Skin of body (tissue), 2 donors: ENCODE measurements around the gene CHD9NB. TPM values are rescaled to one million over a fixed set of nuclear protein-coding genes. Genes with fewer than 3 reads are reported as not detected.
"Not testable (repeated sequence)": the region's sequence is repeated elsewhere in the genome, so short reads cannot be mapped to it uniquely, and the experiment has no call there.

Experiments
- DNase-seq: peaks from one replicate; lab custom pipeline; 2025; lab: John Stamatoyannopoulos, UW
- total RNA-seq: library from RNA; depleted of rRNA; stranded (reverse); fragments of >200 nt; gene quantifications from one replicate; pipeline ENCODE4 v1.2.3, GENCODE V29; 2014

Gene CHD9NB
- total RNA-seq, 1 donor from 2014 or later: 3.6 TPM

DNA sequence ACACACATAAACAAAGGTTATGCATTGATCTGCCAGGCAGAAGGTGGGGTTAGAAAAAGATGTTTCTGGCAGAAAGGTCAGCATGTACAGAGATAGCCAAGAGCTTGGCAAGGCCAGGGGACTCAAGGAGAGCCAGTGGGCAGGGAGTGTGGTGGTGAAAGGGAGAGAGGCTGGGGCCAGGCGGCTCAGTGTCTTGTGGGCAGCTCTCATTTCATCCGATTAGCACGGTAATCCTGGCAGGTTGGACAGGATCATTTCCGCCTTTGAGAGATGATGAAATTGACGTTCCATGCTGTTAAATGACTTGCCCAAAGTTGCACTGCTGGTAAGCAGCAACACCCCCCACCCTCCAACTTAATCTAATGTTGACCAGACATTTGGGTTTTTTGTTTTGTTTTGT, 5.7 kb upstream of the CHD9NB start:
- no peak for DNase-seq

DNA sequence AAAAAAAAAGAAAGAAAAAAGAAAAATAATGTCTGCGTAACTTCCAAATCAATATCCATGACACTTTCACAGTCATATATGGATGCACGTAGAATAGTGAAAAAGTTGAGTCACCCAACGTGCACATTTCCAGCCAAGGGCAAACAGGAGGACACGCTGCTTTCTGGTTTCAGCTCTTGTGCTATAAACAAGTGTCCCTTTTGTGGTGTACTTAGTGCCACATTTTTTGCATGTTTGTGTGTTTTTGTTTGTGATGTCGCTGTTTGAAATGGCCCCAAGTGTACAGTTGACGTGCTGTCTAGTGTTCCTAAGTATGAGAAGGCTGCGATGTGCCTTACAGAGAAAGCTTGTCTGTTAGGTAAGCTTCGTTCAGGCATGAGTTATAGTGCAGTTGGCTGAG, 5.0 kb upstream of the CHD9NB start:
- no peak for DNase-seq

DNA sequence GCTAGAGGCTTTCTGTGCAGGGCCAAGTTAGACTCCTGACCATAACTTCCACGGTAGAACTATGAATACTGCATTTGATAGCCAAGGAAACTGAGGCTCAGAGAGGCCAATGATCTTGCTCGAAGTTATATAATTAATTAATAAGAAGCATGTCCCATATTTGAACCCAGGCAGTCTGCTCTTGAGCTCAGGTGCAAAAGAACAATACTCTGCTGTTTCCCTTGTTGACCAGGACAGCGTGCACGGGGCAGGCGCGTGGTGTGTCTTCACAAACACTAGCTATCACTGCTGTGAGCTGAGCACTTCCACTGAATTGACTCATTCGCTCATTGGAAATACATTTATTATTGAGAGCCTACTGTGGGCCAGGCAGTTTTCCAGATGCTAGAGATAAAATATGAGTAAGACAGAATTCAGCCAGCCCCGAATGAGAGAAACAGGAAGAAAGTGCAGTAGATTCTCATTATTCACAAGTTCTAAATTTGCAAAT, 3.7 kb upstream of the CHD9NB start:
- no peak for DNase-seq

DNA sequence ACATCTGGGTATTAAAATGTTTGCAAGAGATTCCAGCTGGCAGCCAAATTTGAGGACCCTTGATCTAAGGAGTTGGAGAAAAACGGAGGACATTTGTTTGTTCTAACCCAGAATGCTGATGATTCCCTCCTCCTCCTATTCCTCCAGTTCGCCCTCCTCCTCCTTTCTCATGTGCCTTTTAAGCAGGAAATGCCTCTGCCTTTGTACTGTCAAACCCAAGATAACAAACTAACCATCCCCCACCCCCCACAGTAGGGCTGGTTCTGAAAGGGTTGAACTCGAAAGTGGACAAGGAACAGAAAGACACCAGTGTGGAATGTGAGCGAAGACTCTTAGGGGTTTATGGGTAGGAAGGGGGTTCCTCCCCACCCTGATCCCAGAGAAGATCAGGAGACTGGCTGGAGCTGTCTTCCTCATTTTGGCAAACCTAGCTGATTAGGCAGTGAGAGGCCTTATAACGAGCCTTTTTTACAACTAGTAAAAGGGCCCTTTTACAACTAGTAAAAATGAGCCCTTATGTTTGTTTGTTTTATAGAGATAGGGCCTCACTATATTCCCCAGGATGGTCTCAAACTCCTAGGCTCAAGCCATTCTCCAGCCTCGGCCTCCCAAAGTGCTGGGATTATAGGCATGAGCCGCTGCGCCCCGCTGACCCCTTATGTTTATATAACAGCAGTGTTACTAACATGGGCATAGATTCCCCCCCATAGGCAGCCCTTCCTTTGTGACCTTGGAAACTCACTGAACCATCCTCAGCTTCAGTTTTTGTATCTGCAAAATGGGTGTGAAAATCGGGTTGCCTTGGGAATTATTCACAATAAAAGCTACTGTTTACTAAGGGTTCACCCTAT, 3.1 kb upstream of the CHD9NB start:
- DNase-seq: peak; percentile 58

DNA sequence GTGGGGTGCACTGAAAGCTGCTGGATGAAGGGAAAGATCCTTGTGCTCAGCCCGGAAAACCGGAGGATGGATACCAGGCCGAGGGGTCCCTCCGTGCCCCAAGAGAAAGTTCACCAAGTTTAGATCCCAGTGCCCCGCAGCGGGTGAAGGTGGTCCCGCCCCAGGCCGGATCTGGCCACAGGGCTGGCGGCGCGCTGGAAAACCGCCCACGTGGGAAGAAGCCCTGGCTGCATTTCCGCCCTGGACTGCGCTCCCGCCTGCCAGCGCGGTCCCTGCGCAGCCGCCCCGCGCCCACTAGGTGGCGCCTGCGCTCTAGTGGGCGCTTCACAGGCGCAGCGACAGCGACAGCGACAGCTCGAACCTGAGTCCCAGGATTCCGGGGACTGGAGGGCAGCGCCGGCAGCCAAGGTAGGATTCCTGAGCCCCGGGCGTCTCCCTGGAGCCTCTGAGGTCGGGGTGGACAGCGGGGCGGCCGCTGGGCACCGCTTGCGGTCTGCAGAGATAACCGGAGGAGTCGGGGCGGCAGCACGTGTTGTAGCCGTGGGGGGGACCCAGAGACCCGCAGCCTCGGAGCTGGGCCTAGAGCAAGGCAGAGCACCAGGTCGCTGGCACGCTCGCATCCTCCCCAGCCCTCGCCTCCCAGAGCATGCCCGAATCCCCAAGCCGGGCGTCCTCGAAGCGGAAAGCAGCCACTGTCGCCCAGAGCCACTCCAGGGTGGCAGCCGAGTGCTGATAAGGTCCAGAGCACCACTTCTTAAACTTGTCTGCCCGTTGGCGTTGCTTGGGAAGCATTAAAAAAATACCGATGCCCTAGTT, 2.2 kb upstream of the CHD9NB start, which contains the start of gene CHD9:
CHD9 (plus strand) TSS at position 322 of the 816 bp plus-strand sequence. CDS start 101,099 bp downstream, outside the sequence.
- peak; percentile 86 for DNase-seq

DNA sequence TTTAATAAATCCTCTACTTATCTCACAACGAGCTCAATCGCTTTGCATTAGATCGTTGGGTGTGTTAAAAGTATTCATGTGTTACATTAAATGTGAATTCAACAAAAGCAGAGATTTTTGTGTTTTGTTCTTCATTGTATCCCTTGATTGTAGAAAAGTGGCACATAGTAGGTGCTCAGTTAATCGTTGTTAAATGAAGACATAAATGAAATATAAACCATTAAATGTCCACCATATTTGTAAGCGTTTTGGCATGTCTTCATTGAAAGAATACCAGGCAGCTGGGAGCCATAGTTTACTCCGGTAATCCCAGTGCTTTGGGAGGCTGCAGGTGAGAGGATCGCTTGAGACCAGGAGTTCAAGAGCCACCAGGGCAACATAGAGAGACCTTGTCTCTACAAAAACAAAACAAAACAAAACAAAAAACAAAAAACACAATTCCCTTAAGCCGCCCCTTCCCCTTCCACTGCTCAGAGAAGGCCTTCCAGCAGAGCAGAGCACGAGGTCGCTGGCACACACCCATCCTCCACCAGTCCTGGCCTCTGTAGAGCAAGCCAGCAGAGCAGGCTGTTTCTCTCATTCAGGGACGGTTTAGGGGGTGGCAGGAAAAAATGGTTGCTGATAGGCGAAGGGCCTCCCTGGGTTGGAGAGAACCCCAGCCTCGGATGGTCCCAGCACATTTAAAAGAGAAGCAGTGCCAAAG, 1.4 kb upstream of the CHD9NB start:
- DNase-seq: peak; percentile 50

DNA sequence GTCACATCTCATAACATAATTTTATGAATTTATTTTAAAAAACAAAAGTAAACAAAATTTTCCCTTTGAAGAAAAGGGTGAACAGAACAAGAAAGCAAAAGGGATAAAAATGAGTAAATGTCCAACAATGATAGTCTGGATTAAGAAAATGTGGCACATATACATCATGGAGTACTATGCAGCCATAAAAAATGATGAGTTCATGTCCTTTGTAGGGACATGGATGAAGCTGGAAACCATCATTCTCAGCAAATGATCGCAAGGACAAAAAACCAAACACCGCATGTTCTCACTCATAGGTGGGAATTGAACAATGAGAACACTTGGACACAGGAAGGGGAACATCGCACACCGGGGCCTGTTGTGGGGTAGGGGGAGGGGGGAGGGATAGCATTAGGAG, 1.4 kb downstream of the CHD9NB start:
- not testable (repeated sequence) for DNase-seq

DNA sequence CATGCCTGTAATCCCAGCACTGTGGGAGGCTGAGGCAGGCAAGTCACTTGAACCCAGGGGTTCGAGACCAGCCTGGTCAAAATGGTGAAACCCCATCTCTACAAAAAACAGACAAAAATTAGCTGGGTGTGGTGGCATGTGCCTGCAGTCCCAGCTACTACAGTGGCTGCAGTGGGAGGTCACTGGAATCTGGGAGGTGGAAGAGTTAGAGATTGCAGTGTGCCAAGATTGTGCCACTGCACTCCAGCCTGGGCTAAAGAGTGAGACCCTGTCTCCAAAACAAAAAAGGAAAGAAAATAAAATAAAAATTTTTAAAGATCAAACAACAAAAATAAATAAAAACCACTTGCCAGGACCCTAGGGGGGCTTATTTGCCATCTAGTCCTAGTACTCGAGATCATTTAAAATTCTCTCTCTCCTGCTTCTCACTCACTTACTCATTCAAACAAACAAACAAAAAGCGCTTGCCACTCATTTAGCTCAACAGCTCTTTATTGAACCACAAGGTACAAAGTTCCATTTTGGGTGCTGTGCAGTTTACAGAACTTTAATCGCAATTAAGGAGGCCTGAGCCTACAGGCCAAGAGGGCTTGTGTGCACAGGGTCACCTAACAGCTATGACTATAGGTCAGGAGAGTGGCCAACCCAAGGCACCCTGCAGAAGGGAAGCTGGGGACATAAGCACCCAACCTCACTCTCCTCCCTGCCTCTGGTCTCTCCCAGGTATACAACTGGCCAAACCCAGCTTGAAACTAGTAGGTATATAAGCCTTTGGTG, 4.4 kb downstream of the CHD9NB start:
- no peak for DNase-seq

DNA sequence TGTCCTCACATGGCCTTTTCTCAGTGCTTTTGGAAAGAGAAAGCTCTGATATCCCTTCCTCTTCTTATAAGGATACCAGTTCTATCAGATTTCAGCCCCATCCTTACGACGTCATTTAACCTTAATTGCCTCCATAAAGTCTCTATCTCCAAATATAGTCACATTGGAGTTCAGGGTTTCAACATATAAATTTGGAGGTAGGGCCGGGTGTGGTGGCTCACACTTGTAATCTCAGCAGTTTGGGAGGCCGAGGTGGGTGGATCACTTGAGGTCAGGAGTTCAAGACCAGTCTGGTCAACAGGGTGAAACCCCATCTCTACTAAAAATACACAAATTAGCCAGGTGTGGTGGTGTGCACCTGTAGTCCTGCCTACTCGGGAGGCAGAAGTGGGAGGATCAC, 5.2 kb downstream of the CHD9NB start:
- not testable (repeated sequence) for DNase-seq

DNA sequence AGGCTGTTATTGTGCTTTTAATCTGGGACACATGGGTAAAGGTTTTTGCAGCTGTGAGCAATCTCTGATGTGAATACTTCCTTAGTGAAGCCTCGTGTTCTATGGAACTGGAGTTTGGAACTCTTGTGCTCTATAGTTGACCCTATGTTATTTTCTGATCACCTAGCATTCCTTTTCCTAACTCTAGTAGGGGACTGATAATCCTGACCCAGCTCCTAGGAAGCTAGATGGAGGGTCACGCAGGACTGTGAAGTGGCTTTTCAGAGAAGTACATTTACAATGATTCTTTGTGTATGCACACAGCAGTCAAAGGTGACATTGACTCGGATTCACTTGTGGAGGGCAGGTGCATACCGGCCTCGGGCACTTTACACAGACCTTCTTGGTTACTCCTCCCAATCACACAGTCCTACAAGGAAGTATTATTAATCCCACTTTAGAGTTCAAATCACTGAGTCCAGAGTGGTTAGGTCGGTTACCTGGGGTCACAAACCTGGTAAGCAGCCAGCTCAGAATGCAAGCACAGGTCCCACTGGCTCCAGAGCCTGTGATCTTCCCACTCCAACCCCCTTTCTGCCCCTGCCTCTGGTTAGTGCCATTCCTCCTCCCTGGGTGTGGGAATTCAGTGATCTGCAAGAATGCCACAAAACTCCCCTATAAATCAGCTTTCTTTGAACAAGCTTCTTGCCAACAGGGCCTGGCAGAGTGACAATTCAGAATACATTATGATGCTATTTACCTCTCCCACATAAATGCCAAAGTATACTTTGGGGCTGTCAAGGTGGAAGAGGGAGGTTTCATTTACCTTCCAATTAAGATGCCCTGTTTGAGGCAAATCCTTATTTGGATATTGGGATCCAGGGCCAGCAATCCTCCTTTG, 7.1 kb downstream of the CHD9NB start:
- peak; percentile 23 for DNase-seq

DNA sequence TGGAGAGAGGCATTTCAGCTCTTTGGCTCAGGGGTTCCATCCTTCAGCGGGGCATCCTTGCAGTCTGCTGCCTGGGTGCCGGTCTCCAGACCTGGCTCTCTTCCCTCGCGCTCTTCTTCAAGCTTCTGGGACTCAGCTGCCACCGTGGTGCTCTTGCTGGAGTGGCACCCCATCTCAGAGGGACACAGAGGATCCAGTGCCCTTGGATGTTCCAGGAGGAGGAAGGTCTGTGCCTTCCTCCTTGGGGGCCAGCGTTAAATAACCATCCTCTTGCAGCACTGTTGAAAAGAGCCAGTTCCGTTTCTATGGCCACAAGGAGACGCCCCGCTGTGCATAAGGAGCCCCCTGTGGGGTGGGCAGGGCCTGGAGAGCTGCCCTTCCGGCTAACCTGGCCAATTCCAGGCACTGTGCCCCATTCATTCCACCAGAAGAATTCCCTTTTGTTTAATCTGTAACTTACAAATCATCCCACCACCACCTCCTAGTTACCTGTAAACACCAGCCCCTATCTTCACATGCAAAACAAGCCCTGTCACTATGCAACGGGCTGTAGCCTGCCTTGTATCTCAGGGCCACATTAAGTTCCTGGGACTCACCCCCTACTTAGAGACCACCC, 8.6 kb downstream of the CHD9NB start:
- DNase-seq: no peak

DNA sequence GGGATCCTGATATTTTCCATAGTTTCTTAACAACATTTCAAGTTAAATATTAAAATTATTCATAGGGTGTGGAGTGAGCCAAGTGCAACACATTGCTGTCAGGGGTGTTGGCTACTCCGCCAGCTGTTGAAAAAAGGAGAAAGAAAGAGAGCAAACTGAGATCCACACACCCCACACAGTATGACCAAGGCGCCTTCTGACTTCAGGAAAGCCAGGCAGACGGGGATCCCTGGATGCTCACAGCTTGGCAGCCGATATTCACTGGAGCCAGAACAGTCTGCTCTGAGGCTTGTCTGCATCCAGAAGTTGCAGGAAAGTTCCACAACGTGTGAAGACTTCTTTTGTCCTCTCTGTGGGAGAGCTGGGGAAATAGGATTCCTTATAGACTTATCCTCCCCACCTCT, 9.3 kb downstream of the CHD9NB start:
- DNase-seq: peak; percentile 62

DNA sequence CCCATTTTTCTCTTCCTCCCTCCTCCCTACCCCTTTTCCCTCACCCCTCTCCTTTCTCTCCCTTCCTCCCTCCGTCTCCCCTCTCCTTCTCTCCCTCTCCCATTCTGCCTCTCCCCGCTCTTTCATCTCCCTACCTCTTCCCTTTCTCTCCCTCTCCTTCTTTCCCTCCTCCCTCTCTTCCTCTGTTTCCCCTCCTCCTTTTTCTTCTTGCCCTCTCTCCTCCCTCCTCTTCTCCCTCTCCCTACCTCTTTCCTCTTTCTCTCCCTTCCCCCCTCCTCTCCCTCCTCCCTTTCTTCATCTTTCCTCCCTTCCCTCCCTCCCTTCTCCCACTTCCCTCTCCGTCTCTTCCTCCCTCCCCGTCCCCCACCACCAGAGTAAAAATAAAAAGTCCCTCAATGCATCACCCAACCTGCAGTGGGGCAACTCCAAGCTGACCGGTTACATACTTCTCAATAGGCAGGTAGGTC, 10.4 kb downstream of the CHD9NB start:
- DNase-seq: no peak

DNA sequence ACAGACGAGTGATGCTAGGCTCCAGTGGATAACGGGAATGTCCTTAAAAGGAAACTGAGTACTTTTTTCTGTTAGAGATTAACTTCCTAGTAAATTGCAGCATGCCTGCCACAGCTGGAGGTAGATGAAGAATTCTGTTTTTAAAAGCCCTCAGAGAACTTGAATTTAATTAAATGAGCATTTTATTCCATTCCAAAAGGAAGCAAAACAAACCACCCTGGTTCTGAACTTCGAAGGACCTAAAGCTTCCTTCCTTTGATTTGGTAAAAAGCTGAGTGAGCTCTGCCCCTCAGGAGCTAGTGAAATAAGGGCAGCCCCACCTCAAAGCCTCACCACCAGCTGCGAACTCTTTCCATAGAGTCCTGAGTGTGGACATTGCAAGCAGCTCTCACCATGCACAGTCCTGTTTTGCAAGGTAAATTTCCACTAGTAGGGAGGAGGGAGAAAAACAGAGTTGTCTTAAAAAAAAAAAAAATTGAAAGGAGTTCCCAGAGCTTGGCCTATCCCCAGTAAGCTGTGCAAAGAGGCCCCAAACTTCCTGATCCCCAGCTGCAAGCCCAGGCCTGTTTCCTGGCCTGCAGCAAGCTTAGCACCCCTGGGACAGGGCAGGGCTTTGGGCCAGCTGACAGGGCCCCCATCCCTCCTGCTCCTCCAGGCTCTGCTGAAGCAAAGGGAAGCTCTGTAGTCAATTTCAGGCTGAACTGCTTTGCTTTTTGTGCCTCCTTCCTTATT, 11.2 kb downstream of the CHD9NB start:
- DNase-seq: peak; percentile 95

DNA sequence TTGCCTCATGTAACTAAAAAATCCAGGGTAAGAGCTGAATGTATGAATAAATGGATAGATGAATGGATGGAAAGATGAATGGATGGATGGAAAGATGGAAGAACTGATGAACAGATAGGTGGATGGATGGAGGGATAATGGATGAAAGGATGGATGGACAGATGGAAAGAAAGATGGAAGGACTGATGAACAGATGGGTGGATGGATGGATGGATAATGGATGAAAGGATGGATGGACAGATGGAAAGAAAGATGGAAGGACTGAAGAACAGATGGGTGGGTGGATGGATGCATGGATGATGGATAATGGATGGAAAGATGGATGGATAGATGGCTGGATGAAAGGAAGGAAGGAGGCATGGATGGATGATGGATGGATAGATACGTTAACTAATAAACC, 11.9 kb downstream of the CHD9NB start:
- no peak for DNase-seq

DNA sequence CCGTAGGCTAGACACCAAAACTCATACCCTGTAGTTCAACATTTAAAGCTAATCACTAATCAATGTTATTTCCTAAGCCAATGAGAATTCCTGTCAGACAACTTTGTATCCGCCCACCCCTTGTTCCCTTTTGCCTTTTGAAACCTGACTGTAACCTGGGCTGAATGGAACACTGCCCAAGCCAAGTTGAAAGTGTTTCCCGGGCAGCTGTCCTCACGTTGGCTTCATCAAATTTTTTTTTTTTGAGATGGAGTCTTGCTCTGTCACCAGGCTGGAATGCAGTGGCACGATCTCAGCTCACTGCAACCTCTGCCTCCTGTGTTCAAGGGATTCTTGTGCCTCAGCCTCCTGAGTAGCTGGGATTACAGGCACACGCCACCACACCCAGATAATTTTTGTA, 16.0 kb downstream of the CHD9NB start:
- not testable (repeated sequence) for DNase-seq

DNA sequence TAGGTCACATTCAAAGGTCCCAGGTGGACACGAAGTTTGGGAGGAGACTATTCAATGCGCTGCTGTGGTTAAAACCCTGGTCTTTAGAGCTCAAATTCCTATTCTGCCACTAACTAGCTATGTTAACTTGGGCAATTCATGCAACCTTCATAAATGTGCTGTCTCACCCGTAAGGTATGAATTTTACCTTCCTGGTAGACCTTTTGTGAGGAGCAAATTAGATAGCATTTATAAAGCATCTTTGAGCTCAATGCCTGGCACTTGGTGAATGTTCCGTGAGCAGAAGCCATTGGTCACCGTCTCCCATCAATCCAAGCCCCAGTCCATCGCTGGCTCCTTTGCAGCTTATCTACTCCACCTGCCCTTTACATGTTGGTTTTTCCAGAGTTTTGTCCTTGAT, 16.6 kb downstream of the CHD9NB start:
- no peak for DNase-seq

DNA sequence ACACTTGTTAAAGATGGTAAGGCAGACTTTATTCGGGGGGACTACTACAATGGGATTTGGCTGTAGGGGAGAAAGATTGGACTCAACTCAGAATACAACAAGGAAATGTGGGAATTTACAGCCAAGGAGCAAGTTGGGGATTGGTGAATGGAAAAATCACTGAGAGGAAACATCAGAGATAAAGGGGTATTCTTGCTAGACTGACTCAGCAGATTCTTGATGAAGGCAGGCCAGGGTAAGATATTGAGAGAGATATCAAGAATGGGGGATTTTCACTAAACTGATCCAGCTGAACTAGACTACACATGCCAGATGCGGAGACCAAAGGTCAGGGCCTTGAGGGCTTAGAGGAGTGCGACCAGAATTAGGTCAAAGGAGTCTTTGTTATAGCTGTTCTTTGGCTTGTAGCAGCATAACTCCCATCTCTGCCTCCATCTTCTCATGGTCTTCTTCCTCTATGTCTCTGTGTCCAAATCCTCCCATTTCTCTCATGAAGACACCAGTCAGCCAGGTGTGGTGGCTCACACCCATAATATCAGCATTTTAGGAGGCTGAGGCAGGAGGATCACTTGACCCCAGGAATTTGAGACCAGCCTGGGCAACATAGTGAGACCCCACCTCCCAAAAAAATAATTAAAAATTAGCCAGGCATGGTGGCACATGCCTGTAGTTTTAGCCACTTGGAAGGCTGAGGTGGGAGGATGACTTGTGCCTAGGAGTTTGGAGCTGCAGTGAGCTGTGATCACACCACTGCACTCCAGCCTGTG, 17.3 kb downstream of the CHD9NB start:
- DNase-seq: no peak
